ENCODE data around the gene ZFYVE9.
"Not testable (repeated sequence)": the region's sequence is repeated elsewhere in the genome, so short reads cannot be mapped to it uniquely, and the experiment has no call there.

Gene ZFYVE9

GRCh38 chr1:52206686-52207085 is 64.8 kb downstream of the ZFYVE9 start:
- H3K4me3 ChIP-seq (ENCODE audit: low read depth, low read length); H3K79me2 ChIP-seq (ENCODE audit: control insufficient read depth, insufficient read depth, low read length, poor library complexity); H2BK5ac ChIP-seq (ENCODE audit: low read depth, low read length, poor library complexity); H3K27ac ChIP-seq (ENCODE audit: low read depth, low read length); H2AFZ ChIP-seq (ENCODE audit: insufficient read depth, low read length, poor library complexity); DNase-seq; H4K8ac ChIP-seq (ENCODE audit: low read depth, low read length); H3K4me1 ChIP-seq (ENCODE audit: control insufficient read depth in 1 of 2, insufficient read depth in 2 of 2, low read length in 2 of 2); H3K18ac ChIP-seq (ENCODE audit: low read length); H3K9ac ChIP-seq (ENCODE audit: low read length); H3K36me3 ChIP-seq (ENCODE audit: control insufficient read depth in 1 of 2, insufficient read depth in 2 of 2, low read length in 2 of 2); H4K12ac ChIP-seq (ENCODE audit: low read depth, low read length); H4K91ac ChIP-seq (ENCODE audit: low read depth, low read length); H2BK12ac ChIP-seq (ENCODE audit: low read length); H3K79me1 ChIP-seq (ENCODE audit: low read length); H3K23ac ChIP-seq (ENCODE audit: low read length); H3K4me2 ChIP-seq (ENCODE audit: low read length); H3K9me3 ChIP-seq (ENCODE audit: insufficient read depth, low read depth, low read length); H2AK5ac ChIP-seq (ENCODE audit: low read length); H3K27me3 ChIP-seq (ENCODE audit: insufficient read depth, low read length); H2BK120ac ChIP-seq (ENCODE audit: insufficient read depth, low read length, poor library complexity); H3K14ac ChIP-seq (ENCODE audit: low read length); H3K4ac ChIP-seq (ENCODE audit: low read depth, low read length): not testable (repeated sequence)
- WGBS (ENCODE audit: extremely low coverage, insufficient coverage, insufficient read length) = no CpG with 5 or more reads among the region's 8 CpGs

- Histone ChIP-seq H3K4me2 (ENCODE audit: low read length) (no peak overlapping the region), H3K14ac (ENCODE audit: low read length) (no peak overlapping the region), H4K91ac (ENCODE audit: low read depth, low read length) (no peak overlapping the region), H3K4me1 (ENCODE audit: control insufficient read depth in 1 of 2, insufficient read depth in 2 of 2, low read length in 2 of 2) (no peaks in the 10 kb centered on the region), H3K36me3 (ENCODE audit: control insufficient read depth in 1 of 2, insufficient read depth in 2 of 2, low read length in 2 of 2) (no peaks in the 10 kb centered on the region), H3K27me3 (ENCODE audit: insufficient read depth, low read length) (no peaks in the 10 kb centered on the region), H3K79me1 (ENCODE audit: low read length) (no peaks in the 10 kb centered on the region), H2BK120ac (ENCODE audit: insufficient read depth, low read length, poor library complexity) (no peak overlapping the region), H3K27ac (ENCODE audit: low read depth, low read length) (no peak overlapping the region), H4K12ac (ENCODE audit: low read depth, low read length) (no peak overlapping the region), H2AFZ (ENCODE audit: insufficient read depth, low read length, poor library complexity) (no peak overlapping the region), H3K9me3 (ENCODE audit: insufficient read depth, low read depth, low read length) (no peaks in the 10 kb centered on the region), H2BK5ac (ENCODE audit: low read depth, low read length, poor library complexity) (no peak overlapping the region), H3K4me3 (ENCODE audit: low read depth, low read length) (no peak overlapping the region), H3K9ac (ENCODE audit: low read length) (no peak overlapping the region), H3K79me2 (ENCODE audit: control insufficient read depth, insufficient read depth, low read length, poor library complexity) (no peaks in the 10 kb centered on the region), H2AK5ac (ENCODE audit: low read length) (no peak overlapping the region), H3K18ac (ENCODE audit: low read length) (no peak overlapping the region), H2BK12ac (ENCODE audit: low read length) (no peak overlapping the region), H4K8ac (ENCODE audit: low read depth, low read length) (no peak overlapping the region), H3K4ac (ENCODE audit: low read depth, low read length) (no peak overlapping the region), H3K23ac (ENCODE audit: low read length) (no peak overlapping the region)
- WGBS (ENCODE audit: extremely low coverage, insufficient coverage, insufficient read length) = 100% methylated on average over 1 of the region's 2 CpGs
- no peak for DNase-seq
These were observed 67.5 kb downstream of the ZFYVE9 start for GRCh38 chr1:52209429-52209828.

- Histone ChIP-seq H3K27me3 (ENCODE audit: insufficient read depth, low read length) (no peaks in the 10 kb centered on the region), H3K9ac (ENCODE audit: low read length) (no peak overlapping the region), H3K4me2 (ENCODE audit: low read length) (no peak overlapping the region), H3K27ac (ENCODE audit: low read depth, low read length) (no peak overlapping the region), H3K23ac (ENCODE audit: low read length) (no peak overlapping the region), H3K4me3 (ENCODE audit: low read depth, low read length) (no peak overlapping the region), H4K8ac (ENCODE audit: low read depth, low read length) (no peak overlapping the region), H3K18ac (ENCODE audit: low read length) (no peak overlapping the region), H3K9me3 (ENCODE audit: insufficient read depth, low read depth, low read length) (no peaks in the 10 kb centered on the region), H3K4me1 (ENCODE audit: control insufficient read depth in 1 of 2, insufficient read depth in 2 of 2, low read length in 2 of 2) (no peaks in the 10 kb centered on the region), H4K91ac (ENCODE audit: low read depth, low read length) (no peak overlapping the region), H3K4ac (ENCODE audit: low read depth, low read length) (no peak overlapping the region), H2BK120ac (ENCODE audit: insufficient read depth, low read length, poor library complexity) (no peak overlapping the region), H3K79me1 (ENCODE audit: low read length) (no peaks in the 10 kb centered on the region), H3K14ac (ENCODE audit: low read length) (no peak overlapping the region), H3K79me2 (ENCODE audit: control insufficient read depth, insufficient read depth, low read length, poor library complexity) (no peaks in the 10 kb centered on the region), H2BK5ac (ENCODE audit: low read depth, low read length, poor library complexity) (no peak overlapping the region), H4K12ac (ENCODE audit: low read depth, low read length) (no peak overlapping the region), H3K36me3 (ENCODE audit: control insufficient read depth in 1 of 2, insufficient read depth in 2 of 2, low read length in 2 of 2) (no peaks in the 10 kb centered on the region), H2AFZ (ENCODE audit: insufficient read depth, low read length, poor library complexity) (no peak overlapping the region), H2AK5ac (ENCODE audit: low read length) (no peak overlapping the region), H2BK12ac (ENCODE audit: low read length) (no peak overlapping the region)
- DNase-seq = no peak
- 100% methylated on average over 1 of the region's 3 CpGs for WGBS (ENCODE audit: extremely low coverage, insufficient coverage, insufficient read length)
These were observed 68.2 kb downstream of the ZFYVE9 start for GRCh38 chr1:52210044-52210443.

GRCh38 chr1:52216907-52217458 is 75.1 kb downstream of the ZFYVE9 start:
- H3K79me2 ChIP-seq (ENCODE audit: control insufficient read depth, insufficient read depth, low read length, poor library complexity) = no peaks in the 10 kb centered on the region
- H3K14ac ChIP-seq (ENCODE audit: low read length) = no peak overlapping the region
- peaks cover 3% of the 10 kb centered on the region for H3K9me3 ChIP-seq (ENCODE audit: insufficient read depth, low read depth, low read length)
- H2BK5ac ChIP-seq (ENCODE audit: low read depth, low read length, poor library complexity) = no peak overlapping the region
- no peaks in the 10 kb centered on the region for H3K27me3 ChIP-seq (ENCODE audit: insufficient read depth, low read length)
- DNase-seq = no peak
- H3K18ac ChIP-seq (ENCODE audit: low read length) = no peak overlapping the region
- no peaks in the 10 kb centered on the region for H3K79me1 ChIP-seq (ENCODE audit: low read length)
- no peak overlapping the region for H3K4me2 ChIP-seq (ENCODE audit: low read length)
- H4K8ac ChIP-seq (ENCODE audit: low read depth, low read length) = no peak overlapping the region
- no peak overlapping the region for H3K27ac ChIP-seq (ENCODE audit: low read depth, low read length)
- H3K4me3 ChIP-seq (ENCODE audit: low read depth, low read length) = no peak overlapping the region
- H3K4ac ChIP-seq (ENCODE audit: low read depth, low read length) = no peak overlapping the region
- no peak overlapping the region for H3K9ac ChIP-seq (ENCODE audit: low read length)
- H4K12ac ChIP-seq (ENCODE audit: low read depth, low read length) = no peak overlapping the region
- H3K36me3 ChIP-seq (ENCODE audit: control insufficient read depth in 1 of 2, insufficient read depth in 2 of 2, low read length in 2 of 2) = peaks cover 3 to 4% of the 10 kb centered on the region in 2 experiments
- no peak overlapping the region for H2BK120ac ChIP-seq (ENCODE audit: insufficient read depth, low read length, poor library complexity)
- no peak overlapping the region for H2AFZ ChIP-seq (ENCODE audit: insufficient read depth, low read length, poor library complexity)
- 100% methylated on average over 2 of the region's 5 CpGs for WGBS (ENCODE audit: extremely low coverage, insufficient coverage, insufficient read length)
- H2BK12ac ChIP-seq (ENCODE audit: low read length) = no peak overlapping the region
- H3K4me1 ChIP-seq (ENCODE audit: control insufficient read depth in 1 of 2, insufficient read depth in 2 of 2, low read length in 2 of 2) = no peaks in the 10 kb centered on the region
- H4K91ac ChIP-seq (ENCODE audit: low read depth, low read length) = no peak overlapping the region
- no peak overlapping the region for H3K23ac ChIP-seq (ENCODE audit: low read length)
- H2AK5ac ChIP-seq (ENCODE audit: low read length) = no peak overlapping the region

Data from trophoblast cell (in vitro differentiated cells and primary cell).